Putamen (tissue), 1 donor: ENCODE results near the gene SYT15B.
"Not testable (repeated sequence)": the region's sequence is repeated elsewhere in the genome, so short reads cannot be mapped to it uniquely, and the experiment has no call there.

Experiments used
- DNase-seq: peaks from one replicate; pipeline ENCODE4 v3.0.0-alpha.2; 2016; ENCODE audit warnings: low spot score

The SYT15B gene

GRCh38 chr10:47725740-47726139 lies 37.7 kb downstream of the SYT15B start:
- not testable (repeated sequence) for DNase-seq

DNA sequence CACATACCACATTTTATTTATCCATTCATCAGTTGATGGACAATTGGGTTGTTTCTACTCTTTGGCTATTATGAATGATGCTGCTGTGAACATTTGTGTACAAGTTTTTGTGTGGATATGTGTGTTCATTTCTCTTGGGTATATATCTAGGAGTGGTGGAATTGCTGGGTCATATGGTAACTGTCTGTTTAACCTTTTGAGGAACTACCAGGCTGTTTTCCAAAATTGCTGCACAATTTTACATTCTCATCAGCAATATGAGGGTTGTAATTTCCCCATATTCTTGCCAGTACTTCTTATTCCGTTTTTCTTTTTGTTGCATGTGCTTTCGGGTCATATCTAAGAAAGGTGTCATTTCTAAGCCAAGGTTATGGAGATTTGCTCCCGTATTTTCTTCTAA lies 38.3 kb downstream of the SYT15B start:
- DNase-seq: not testable (repeated sequence)

DNA sequence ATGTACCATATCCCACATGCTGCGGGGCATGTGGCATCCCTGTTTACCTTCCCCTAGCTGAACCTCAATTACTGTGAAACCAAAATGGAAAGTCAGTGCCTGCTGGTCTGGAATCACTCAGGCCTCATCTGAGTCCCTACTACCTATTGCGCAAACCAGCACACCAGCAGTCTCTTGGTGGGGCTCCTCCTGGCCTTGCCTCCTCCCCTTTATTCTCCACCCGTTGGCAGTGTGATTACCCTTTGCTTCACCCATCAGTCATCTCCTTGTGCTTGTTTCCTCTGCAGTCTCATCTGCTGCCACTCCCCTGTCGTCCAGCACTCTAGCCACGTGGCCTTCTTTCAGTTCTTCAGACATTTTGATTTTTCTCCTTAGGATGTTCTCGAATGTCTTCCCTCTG lies 39.3 kb downstream of the SYT15B start:
- DNase-seq: not testable (repeated sequence)

- not testable (repeated sequence) for DNase-seq
Observed at GRCh38 chr10:47723362-47723761, 40.0 kb downstream of the SYT15B start.

- not testable (repeated sequence) for DNase-seq
Observed at GRCh38 chr10:47717011-47717769, 46.2 kb downstream of the SYT15B start.
